ENCODE data around the gene PTPRD.

Gene PTPRD

DNA sequence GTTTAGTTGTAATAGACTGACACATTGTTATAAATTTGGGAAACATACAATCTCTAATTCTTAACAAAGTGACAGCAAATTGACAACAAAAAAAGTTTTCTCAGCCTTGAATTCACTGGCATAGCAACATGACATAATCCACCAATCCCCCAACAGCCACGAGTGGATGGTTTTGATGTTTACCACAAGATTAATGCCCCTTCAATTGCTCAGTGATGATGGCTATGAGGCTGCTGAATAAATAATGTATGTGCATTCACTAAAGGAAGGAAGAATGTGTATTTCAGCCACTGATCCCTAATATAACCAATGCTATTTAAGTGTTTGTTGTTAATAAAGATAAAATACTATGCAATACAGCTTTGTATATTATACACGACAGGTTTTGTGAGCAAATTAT, 2069.6 kb downstream of the PTPRD start:
- no peak for TF ChIP-seq POLR2AphosphoS5 (IDR thresholded peaks at IDR 0.05; ENCODE audit: low read depth, low read length)
- no peak for TF ChIP-seq POLR2A (IDR thresholded peaks at IDR 0.05; ENCODE audit: low read depth, low read length)
- TF ChIP-seq TAF1 (IDR thresholded peaks at IDR 0.05; ENCODE audit: borderline replicate concordance, low read depth, low read length) = no peak
- DNase-seq (ENCODE audit: insufficient read length) (no peak), FAIRE-seq (no peak)

DNA sequence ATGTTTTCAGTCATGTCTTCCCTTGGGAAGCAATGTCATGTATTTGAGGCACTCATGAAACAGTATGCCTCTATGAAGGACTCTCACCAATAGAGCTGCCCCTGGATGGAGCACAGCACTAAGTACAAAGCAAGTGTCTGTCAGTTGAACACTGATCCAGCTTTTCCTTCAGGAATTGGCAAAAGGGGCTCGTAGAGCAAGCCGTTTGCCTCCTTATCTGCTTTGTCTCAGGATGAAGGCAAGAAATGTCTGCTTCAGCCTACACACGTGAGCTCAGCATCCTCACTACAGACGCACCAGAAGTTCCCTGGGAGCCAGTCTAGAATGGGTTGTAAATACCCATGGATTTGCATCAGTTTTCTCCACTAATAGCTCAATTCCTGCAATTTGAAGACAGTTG, 2070.3 kb downstream of the PTPRD start:
- TF ChIP-seq POLR2AphosphoS5 (IDR thresholded peaks at IDR 0.05; ENCODE audit: low read depth, low read length) (no peak), POLR2A (IDR thresholded peaks at IDR 0.05; ENCODE audit: low read depth, low read length) (no peak), TAF1 (IDR thresholded peaks at IDR 0.05; ENCODE audit: borderline replicate concordance, low read depth, low read length) (no peak)
- DNase-seq (ENCODE audit: insufficient read length) = no peak
- FAIRE-seq = no peak

DNA sequence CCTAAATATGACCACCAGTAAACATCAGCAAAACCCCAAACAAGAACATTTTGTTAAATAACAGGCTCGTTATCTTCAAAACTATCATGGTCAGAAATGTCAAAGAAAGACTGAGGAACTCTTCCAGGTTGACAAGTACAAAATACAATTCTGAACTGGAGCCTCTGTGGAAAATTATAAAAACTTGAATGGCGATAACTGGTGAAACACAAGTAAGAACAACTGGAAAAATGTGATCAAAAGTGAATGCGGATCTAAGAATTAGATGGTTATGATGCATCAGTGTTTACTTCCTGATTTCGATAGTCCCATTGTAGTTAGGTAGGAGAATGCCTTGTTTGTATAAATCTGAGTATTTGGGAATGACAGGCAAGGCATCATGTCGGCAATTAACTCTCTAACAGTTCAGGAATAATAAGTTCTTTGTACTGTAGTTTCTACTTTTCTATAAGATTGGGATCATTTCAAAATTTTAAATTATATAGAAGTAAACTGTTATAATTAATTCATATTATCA, 2073.1 kb downstream of the PTPRD start:
- no peak for TF ChIP-seq POLR2A (IDR thresholded peaks at IDR 0.05; ENCODE audit: low read depth, low read length)
- TF ChIP-seq POLR2AphosphoS5 (IDR thresholded peaks at IDR 0.05; ENCODE audit: low read depth, low read length) = no peak
- no peak for TF ChIP-seq TAF1 (IDR thresholded peaks at IDR 0.05; ENCODE audit: borderline replicate concordance, low read depth, low read length)
- FAIRE-seq = no peak
- no peak for DNase-seq (ENCODE audit: insufficient read length)

DNA sequence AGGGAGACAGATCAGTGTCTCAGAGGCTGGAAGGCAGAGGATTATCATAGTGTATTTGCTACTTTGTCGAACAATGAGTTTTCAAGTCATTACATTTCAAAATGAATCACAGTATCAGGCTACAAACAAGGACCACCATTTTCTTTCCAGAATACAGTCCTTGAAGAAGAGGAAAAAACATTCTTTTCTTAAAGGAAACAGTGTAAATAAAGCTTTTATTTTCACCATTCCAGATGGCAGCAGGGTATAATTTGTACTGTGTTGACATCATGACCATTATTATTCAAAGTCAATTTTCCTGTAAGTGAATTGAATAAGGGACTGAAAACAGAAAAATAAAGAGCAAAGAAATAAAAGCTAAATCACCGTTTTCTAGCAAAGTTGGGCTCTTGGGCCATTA, 2076.0 kb downstream of the PTPRD start:
- no peak for DNase-seq (ENCODE audit: insufficient read length)
- no peak for TF ChIP-seq POLR2A (IDR thresholded peaks at IDR 0.05; ENCODE audit: low read depth, low read length)
- TF ChIP-seq POLR2AphosphoS5 (IDR thresholded peaks at IDR 0.05; ENCODE audit: low read depth, low read length) = no peak
- no peak for TF ChIP-seq TAF1 (IDR thresholded peaks at IDR 0.05; ENCODE audit: borderline replicate concordance, low read depth, low read length)
- FAIRE-seq = no peak

DNA sequence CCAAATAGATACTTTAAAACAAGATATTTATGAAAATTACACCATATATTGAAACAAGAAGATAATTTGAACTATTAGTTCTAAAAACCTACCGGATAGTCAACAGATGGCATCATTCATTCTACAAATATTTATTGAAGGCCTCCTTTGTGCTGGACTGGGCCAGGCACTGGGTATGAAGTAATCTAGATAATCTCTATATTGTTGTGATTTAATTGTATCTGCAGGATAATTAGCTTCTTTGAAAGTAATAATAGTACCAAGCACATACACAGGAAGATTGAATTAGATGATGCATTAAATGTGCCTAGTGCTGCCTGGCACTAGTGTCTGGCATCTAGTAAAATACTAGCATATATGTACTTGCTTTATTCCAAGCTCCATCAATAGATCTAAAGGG, 2078.0 kb downstream of the PTPRD start:
- DNase-seq (ENCODE audit: insufficient read length) (no peak), FAIRE-seq (no peak)
- TF ChIP-seq TAF1 (IDR thresholded peaks at IDR 0.05; ENCODE audit: borderline replicate concordance, low read depth, low read length) = no peak
- no peak for TF ChIP-seq POLR2A (IDR thresholded peaks at IDR 0.05; ENCODE audit: low read depth, low read length)
- no peak for TF ChIP-seq POLR2AphosphoS5 (IDR thresholded peaks at IDR 0.05; ENCODE audit: low read depth, low read length)

DNA sequence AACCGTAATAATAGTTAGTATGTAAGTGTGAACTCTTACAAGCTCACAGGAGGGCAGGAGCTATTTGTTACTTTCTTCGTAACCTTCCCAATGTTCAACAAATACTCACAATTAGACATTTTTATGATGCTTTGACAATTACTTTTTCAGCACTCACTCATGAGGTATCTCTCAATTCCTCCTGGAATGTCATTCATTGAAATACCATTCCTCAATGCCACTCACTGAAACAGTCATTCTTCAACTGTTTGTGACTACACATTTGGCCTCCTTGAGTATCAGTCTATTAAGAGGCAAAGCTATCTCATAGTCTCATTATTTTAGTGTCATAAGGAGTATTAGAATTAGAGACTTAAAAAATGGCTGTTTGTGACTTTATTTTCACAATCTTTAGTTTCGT, 2079.1 kb downstream of the PTPRD start:
- FAIRE-seq (no peak), DNase-seq (ENCODE audit: insufficient read length) (no peak)
- TF ChIP-seq TAF1 (IDR thresholded peaks at IDR 0.05; ENCODE audit: borderline replicate concordance, low read depth, low read length) (no peak), POLR2AphosphoS5 (IDR thresholded peaks at IDR 0.05; ENCODE audit: low read depth, low read length) (no peak), POLR2A (IDR thresholded peaks at IDR 0.05; ENCODE audit: low read depth, low read length) (no peak)

DNA sequence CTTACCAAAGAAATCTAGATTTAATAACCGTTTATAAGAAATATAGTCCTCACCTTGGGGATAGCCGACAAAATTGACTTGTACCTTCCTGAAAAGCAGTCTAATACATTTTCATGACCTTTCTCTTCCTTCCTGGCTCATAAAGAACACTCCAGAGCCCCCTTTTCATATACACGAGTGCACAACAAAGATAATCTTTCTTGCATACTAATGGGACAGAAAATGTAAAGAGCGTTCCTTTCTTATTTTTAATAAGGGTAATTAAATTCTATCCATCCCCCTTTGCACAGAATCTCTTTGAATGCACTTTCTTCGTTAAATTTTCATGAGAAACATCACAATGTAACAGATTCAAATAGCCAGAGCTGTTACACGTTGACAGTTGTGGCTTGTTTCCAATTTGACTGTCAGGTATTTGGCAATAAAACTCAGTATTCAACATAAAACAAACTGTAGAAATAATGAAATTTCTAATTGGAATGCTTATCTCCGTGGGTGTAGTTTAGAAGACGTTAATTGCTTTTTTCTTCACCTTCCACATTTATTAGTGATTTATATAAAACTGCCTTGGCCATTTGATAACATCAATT, 2080.9 kb downstream of the PTPRD start:
- DNase-seq (ENCODE audit: insufficient read length) (no peak), FAIRE-seq (no peak)
- TF ChIP-seq POLR2AphosphoS5 (IDR thresholded peaks at IDR 0.05; ENCODE audit: low read depth, low read length) (no peak), TAF1 (IDR thresholded peaks at IDR 0.05; ENCODE audit: borderline replicate concordance, low read depth, low read length) (no peak)

DNA sequence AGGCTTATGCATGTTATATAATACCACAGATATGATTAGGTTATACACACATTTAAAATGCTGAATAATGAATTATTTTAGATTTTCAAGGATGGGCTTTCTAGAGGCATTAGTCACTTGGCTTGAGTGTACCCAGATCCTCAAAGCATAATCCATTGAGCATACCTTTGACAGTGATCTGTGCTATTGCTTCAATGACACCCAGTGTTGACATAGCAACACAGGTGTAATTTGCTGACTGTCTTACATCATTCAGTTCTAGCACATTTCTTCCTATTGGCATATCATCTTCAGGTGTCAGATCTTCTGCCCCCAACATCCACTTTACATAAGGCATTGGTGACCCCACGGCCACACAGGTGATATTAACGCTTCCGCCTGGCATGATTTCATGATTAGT, 2091.7 kb downstream of the PTPRD start:
- DNase-seq (ENCODE audit: insufficient read length) = no peak
- no peak for FAIRE-seq
- no peak for TF ChIP-seq POLR2AphosphoS5 (IDR thresholded peaks at IDR 0.05; ENCODE audit: low read depth, low read length)
- no peak for TF ChIP-seq POLR2A (IDR thresholded peaks at IDR 0.05; ENCODE audit: low read depth, low read length)
- no peak for TF ChIP-seq TAF1 (IDR thresholded peaks at IDR 0.05; ENCODE audit: borderline replicate concordance, low read depth, low read length)

DNA sequence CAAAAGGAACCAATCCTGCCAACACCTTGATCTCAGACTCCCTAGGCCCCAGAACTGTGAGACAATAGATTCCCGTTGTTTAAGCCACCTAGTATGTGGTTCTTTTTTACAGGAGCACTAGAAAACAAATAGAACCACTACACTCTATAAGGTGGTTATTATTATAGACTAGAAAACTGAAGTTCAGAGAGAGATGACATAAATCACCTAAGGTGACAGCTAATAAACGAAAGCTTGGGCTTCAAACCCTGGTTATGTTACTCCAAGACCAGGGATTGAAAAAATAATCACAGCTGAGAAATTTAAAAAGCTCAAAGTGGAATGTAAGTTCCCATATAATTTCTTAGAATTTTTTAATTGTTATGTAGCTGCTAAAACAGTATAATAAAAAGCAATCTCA, 2097.1 kb downstream of the PTPRD start:
- FAIRE-seq = no peak
- DNase-seq (ENCODE audit: insufficient read length) = no peak
- TF ChIP-seq POLR2A (IDR thresholded peaks at IDR 0.05; ENCODE audit: low read depth, low read length) = no peak
- TF ChIP-seq TAF1 (IDR thresholded peaks at IDR 0.05; ENCODE audit: borderline replicate concordance, low read depth, low read length) = no peak
- no peak for TF ChIP-seq POLR2AphosphoS5 (IDR thresholded peaks at IDR 0.05; ENCODE audit: low read depth, low read length)

DNA sequence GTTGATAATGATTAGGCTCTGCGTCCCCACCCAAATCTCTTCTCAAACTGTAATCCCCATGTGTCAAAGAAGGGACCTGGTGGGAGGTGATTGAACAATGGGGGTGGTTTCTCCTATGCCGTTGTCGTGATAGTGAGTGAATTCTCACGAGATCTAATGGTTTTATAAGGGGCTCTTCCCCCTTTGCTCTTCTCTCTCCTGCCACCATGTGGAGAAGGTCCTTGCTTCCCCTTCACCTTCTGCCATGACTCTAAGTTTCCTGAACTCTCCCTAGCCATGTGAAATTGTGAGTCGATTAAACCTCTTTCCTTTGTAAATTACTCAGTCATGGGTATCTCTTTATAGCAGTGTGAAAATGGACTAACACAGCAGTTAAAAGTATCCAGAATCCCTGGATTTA, 2098.0 kb downstream of the PTPRD start:
- FAIRE-seq (no peak), DNase-seq (ENCODE audit: insufficient read length) (no peak)
- TF ChIP-seq POLR2A (IDR thresholded peaks at IDR 0.05; ENCODE audit: low read depth, low read length) (no peak), POLR2AphosphoS5 (IDR thresholded peaks at IDR 0.05; ENCODE audit: low read depth, low read length) (no peak), TAF1 (IDR thresholded peaks at IDR 0.05; ENCODE audit: borderline replicate concordance, low read depth, low read length) (no peak)

DNA sequence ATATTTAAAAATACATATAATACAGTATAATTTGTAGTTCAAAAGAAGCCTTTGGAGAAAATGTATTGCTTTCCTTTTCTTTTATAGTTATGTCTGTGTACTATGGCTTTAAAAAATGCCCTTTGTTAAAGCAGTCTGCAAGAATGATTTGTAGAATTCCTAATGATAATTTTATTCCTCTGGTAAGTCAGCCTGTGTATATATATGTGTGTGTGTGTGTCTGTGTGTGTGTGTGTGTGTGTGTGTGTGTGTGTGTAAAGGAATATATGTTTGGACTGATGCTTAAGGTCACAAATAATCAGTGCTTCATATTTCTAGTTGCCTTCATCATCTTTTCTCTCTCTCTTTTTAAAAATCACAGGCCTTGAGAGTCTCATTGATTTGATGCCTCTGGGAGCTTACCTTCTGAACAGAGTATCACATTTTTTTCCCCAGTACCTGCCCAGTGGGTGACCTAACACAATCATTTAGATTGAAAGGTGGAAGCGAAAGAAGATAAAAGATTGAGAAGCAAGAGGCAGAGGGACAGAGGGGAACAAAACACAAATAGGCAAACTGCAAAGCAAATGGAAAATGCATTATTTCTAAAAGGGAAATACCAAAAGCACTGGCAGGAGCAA, 2104.0 kb downstream of the PTPRD start:
- DNase-seq (ENCODE audit: insufficient read length) (no peak), FAIRE-seq (no peak)
- TF ChIP-seq POLR2AphosphoS5 (IDR thresholded peaks at IDR 0.05; ENCODE audit: low read depth, low read length) (no peak), TAF1 (IDR thresholded peaks at IDR 0.05; ENCODE audit: borderline replicate concordance, low read depth, low read length) (no peak), POLR2A (IDR thresholded peaks at IDR 0.05; ENCODE audit: low read depth, low read length) (no peak)

DNA sequence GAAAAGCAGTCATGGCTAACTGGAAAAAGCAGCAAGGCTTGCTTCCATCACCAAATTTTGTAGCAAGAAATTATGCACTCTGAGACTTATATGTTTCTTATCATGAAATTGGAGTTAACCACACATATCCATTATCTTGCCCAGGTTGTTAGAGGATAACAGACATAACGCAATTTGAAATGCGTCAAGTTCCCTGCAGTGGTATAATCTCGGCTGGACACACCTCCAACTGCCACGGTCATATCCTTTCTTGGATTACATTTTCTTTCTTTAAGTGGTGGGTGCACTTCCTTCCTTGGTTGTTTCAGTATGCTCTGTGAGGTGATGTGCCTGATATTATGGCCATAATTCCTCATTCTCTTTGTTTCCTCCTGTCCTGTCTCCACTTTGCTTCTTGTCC, 2118.2 kb downstream of the PTPRD start:
- DNase-seq (ENCODE audit: insufficient read length) (no peak), FAIRE-seq (no peak)
- TF ChIP-seq POLR2A (IDR thresholded peaks at IDR 0.05; ENCODE audit: low read depth, low read length) (no peak), TAF1 (IDR thresholded peaks at IDR 0.05; ENCODE audit: borderline replicate concordance, low read depth, low read length) (no peak), POLR2AphosphoS5 (IDR thresholded peaks at IDR 0.05; ENCODE audit: low read depth, low read length) (no peak)

Data from GM12892 (cell line).